Skin of body (tissue), 2 donors: ENCODE data around the gene MFRP. TPM values are rescaled to one million over a fixed set of nuclear protein-coding genes. Genes with fewer than 3 reads are reported as not detected.
A peak's percentile ranks its signal among the peaks of the same experiment; 100 is the strongest.
"Not testable (repeated sequence)": the region's sequence is repeated elsewhere in the genome, so short reads cannot be mapped to it uniquely, and the experiment has no call there.

Source experiments
- DNase-seq: peaks from one replicate; lab custom pipeline; 2025; lab: John Stamatoyannopoulos, UW
- total RNA-seq: library from RNA; depleted of rRNA; stranded (reverse); fragments of >200 nt; gene quantifications from one replicate; pipeline ENCODE4 v1.2.3, GENCODE V29; 2014

The MFRP gene
- 0.10 TPM for total RNA-seq

DNA sequence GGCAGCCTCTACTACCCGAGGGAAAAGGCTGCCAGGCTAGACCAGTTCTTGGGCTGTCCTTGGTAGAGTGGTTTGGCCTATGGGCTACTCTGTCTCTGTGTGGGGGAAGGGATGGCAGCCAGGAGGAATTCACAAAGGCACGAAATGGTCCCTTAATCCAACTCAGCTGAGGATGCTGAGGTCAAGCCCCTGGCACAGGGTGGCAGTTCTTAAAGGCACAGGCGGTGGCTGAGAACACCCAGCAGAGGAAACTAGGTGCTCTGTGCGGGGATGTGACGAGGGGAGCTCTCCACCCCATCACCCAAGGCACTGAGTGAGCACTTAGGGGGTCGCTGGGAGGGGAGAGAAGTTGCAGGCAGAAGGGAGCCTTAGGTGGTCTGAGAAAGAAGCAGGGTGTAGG, at the start of gene MFRP:
MFRP (minus strand) TSS at position 101 of the 400 bp plus-strand sequence. CDS start 192 bp downstream, outside the sequence.
- no peak for DNase-seq

DNA sequence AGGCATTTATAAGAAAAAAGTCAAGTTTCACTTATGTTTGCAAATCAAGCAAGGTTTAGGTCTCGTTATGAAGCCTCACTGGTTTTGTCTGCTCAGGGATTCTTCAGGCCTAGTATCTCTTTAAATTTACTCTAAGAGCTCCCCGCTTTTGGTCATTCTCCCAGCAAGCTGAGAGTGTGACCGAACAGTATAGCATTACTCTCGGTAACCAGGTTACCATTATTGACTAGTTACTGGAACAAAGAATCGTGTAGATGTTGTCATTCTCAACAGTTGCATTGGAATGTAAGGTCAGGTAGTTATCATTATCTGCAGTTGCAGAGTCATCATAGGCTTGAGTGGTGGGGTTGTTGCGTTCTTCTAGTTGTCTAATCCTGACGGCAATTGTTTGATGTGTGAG, 44.8 kb upstream of the MFRP start:
- no peak for DNase-seq

DNA sequence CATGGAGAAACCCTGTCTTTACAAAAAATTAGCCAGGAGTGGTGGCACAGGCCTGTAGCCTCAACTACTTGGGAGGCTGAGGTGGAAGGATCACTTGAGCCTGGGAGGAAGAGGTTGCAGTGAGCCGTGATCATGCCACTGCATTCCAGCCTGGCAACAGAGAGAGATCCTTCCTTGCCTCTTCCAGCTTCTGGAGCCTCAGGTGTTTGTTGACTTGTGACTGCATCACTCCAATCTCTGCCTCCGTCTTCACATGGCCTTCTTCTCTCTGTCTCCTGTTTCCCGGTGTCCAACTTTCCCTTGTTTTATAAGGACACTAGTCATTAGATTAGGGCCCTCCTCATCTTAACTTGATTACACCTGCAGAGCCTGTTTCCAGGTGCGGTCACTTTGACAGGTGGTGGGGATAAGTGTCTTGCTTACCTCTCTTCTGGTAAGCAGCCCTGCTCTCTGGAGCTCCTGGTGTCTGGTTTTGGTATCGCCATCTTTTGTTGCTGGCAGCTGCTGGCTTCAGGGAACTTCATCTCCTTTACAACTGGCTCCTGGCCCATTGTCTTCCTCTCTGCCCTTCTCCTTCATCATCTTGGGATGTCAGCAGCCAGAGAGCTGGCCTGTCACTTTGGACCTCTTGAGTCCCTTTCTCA, 43.2 kb upstream of the MFRP start:
- DNase-seq: no peak

DNA sequence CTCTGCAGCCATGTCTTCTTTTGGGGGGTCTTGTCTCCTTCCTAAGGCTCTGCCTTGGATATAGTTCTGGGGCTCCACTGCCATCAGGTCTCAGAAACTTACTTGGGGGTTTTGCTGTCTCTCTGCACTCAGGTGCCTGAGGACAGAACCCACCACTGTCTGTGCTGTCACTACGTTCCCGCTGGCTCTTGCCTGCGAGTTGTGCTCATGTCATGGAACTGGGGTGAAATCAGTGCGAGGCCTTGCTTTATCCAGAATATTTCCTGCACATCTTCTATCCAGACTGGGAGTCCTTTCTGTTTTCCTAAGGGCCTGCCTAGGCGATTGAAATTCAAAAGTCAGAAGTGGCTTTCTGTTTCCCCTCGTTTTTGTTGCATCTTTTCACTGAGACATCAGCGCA, 41.6 kb upstream of the MFRP start:
- no peak for DNase-seq

DNA sequence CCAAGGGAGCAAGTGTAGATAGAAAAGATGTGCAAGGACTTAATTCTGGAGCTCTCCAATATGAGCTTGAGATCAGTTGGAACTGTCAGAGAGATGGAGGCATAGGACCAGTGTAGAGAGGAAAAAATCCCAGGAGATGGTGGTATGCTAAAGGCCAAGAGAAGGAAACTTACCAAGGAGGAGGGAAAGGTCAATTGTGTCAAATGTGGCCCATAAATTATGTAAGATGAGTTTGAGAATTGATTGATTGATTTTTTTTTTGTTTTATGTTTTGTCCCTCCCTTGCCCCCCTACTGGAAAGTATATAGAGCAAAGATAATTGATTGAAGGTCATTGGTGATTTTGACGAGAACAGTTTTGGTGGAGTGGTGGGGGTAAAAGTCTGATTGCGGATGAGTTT, 37.8 kb upstream of the MFRP start:
- DNase-seq: peak; percentile 54

DNA sequence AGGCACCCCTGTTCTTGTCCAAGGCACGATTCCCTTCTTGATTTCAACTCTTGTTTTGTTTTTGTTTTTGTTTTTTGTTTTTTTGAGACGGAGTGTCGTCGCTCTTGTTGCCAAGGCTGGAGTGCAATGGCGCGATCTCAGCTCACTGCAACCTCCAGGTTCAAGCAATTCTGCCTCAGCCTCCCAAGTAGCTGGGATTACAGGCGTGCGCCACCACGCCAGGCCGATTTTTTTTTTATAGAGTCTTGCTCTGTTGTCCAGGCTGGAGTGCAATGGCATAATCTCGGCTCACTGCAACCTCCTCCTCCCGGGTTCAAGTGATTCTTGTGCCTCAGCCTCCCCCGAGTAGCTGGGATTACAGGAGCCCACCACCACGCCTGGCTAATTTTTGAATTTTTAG, 36.0 kb upstream of the MFRP start:
- DNase-seq: not testable (repeated sequence)

DNA sequence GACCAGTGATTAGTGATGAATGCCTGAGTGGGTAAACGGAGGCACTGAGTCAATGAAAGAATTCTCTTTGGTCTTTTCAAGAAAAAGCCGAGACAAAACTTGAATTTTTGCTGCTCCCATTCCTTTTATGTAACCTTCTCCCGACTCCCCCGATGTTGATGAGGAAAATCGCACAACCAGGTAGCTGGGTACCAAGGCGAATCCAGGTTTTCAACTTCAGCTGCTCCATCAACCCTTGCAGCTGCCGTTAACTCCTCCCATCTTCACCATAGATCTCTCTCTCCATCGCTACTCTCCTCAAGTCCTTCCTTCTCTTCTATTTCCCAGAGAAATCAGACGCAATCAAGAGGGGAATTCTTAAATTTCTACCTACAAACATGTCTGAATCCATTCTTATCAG, 35.6 kb upstream of the MFRP start:
- DNase-seq: no peak

DNA sequence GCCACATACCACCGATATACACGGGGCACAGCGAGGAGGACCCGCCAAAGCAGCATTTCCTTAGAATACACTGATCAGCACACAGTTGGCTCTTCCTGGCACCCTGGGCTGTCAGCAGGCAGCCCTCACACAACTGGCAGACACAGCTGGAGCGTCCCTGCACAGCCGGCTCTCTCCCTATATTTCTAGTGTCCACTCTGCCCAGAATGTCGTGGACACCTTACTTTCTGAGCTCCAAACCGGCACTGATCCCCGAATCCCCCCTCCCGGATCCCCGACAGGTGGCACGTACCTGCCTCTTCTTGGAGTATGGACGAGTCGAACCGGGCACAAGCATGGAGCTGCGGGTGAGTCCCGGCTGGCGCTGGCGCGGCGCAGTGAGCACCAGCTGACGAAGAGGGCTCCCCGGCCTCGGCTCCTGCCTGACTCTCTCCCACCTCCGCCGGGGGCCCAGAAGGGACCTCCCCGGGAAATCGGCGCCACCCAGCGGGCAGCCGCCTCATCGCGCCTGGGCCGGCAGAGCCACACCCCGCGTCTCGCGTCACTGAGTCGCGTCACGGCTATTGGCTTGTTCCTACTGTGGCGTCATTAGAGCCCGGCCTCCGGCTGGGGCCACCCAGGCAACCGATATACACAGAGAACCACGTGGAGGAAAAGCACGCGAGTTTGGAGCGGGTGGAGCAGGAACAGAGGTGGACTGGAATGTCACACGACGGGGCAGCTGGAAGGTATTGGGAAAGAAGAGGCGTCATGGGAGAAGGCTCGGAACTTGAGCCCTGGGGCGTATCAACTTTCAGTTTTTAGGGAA, 34.9 kb upstream of the MFRP start, which contains the start of gene USP2:
USP2 (minus strand) TSS at position 510 of the 808 bp plus-strand sequence. CDS start 8,210 bp downstream, outside the sequence.
- DNase-seq: peak; percentile 95

DNA sequence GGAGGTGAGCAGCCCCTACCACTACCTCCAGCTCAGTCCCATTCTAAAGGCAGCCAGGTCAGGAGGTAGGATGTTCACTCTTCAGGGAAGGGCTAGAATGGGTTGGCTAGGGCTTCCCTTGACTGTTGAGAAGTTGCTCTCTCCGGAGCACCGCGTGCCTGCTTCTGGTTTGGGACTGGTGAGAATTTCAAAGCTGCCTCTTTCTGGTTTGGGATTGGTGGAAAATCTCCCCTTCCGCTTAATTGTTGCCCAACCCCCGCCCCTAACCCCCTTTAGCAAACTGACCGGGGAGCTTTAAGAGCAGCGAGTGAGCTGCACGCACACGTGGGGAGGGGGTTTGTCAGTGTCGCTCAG, 34.3 kb upstream of the MFRP start:
- no peak for DNase-seq

DNA sequence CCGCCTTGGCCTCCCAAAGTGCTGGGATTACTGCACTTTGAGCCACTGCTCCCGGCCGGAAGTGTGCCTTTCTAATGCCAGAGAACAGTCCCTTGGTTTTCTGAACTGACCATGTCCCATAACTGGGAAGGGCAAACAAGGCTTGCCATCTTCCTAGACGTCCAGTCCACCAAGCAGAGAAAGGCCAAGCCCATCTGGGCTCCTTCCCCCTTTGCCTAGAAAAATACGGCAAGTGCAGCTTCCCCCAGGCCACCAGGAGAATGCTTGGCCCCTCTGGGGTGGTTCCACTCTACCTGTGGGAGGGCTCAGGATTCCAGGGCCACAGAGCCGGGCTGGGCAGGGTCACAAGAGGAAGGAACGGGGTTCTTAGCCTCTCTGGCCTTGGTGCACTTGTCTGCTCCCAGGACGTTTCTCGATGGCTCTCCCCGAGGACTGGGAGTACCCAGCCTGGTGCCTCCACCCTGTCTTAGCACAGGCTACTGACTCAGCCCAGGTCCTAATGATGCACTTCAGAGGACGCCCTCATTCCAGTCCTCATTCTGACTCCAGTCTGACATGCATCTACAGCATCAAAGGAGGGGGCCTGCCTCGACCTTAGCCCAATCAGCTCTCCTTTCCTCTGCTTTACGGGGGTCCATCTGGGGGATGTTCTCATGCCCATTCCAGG, 33.8 kb upstream of the MFRP start:
- DNase-seq: no peak

DNA sequence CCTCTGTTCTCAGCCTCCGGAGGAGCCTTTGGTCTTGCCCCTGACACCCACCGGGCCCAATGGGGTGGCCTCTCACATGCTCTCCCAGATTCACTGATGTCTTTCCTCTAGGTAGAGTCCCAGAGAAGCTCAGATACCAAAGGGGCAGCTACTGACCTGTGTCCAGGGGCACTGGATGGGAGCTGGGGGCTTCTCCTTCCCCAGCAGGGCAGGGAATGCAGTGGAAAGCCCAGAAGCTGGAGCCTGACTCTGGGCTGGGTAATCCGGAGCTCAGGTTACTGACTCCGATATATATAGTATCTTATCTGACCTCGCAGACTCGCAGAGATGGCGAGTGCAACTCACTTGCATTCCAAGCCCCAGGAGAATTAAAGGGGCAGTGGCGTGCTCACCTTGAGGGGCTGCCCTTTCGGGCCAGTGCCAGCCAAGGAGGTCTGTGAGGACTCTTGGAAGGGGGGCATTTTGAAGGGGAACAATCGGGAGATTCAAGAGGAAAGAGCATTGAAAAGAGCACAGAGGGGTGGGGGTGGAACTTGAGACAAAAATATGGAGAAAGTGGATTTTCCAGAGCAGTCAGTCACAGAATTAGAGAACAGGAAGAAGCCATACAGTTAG, 32.5 kb upstream of the MFRP start:
- DNase-seq: no peak

DNA sequence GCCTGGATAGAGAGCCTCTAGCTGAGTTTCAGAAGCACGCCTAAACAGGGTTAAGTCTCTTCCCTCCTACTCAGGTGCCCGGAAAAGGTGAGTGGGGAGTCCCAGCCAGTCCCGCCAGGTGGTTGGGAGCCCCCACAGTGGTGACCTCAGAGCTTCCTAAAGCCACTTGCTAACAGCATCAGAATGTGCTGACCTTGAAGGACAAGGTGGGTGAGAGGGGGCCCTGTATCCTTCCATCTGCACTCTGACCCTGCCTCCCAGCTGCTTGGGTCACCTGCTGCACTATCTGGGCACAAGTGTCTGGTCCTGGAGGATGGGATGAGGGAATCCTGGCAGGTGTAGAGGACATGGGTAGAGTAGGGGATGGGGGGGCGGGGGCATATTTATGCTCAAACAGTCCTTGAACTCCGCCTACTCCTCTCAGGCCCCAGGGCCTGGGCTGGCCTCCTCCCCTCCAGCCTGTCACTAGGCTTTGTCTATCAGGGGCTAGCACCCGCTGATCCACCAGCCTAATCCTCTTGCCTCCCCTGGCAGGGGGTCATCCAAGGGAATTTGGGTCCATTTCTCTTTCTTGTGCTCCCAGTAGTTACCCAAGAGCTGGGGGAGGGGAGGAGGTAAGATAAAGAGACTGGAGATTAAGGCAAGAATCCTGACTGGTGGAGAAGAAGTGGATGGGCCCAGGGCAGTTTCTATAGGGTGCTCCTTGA, 31.6 kb upstream of the MFRP start:
- no peak for DNase-seq

DNA sequence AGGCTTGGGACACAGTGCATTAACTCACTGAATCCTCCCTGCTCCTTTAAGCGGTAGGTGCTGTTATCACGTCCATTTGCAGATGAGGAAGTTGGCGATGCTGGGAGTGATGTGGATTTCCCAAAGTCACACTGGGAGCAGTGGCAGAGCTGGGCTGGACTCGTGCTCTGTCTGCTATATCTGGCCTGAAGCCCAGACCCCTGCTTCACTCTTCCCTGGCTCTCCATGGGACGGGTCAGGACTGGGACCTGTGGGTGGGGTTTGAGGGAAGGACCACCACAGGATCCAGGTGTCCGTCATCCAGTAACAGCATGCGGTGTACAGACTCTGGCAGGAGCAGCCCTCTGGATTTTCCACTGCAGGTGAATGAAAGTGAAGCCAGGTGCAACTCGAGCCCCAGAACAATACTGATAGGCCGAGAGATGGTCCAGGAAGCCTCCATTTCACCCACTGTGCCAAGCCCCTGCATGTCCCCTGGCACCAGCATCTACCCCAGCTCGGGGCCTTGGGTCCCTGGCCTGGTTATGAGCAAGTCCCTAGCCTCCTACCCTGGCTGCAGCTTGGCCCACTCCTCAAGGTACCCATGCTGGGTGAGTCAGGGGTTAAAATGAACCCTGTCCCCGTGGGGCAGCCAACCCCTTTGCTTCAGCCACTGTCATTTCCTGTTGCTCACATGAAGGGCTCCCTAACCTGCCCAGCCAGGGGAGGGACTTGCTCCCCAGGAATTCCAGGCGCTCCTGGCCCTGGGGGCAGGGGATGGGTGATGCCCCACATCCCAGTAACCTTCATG, 30.8 kb upstream of the MFRP start:
- no peak for DNase-seq

DNA sequence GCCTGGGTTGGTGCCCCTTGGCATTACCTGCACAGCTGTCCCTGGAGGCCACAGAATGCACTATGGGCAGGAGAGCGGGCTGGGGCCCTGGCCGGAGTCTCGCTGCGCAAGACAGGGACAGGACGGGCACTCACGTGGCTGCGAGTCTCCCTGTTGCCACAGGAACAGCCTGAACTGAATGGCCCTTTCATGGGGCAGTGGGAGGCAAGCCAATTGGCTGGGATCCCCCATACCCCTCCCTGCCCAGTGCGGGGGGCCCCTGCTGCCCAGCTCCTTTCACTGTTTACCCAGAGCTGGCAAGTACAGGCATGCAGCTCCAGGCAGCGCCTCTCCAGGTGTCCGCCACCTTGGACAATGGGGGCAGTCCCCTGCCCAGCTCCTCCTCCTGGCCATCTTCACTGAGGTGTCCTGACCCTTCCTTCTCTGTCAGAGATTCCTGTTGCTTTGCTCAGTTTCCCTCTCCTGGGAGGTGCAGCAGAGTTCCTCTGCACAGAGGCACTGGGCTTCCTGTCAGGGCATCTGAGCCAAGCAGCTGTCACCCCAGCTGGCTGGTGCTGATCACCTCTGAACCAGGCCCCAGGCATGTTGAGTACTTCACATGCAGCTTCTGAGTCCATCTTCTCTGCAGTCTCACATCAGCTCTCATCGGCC, 29.8 kb upstream of the MFRP start:
- no peak for DNase-seq

DNA sequence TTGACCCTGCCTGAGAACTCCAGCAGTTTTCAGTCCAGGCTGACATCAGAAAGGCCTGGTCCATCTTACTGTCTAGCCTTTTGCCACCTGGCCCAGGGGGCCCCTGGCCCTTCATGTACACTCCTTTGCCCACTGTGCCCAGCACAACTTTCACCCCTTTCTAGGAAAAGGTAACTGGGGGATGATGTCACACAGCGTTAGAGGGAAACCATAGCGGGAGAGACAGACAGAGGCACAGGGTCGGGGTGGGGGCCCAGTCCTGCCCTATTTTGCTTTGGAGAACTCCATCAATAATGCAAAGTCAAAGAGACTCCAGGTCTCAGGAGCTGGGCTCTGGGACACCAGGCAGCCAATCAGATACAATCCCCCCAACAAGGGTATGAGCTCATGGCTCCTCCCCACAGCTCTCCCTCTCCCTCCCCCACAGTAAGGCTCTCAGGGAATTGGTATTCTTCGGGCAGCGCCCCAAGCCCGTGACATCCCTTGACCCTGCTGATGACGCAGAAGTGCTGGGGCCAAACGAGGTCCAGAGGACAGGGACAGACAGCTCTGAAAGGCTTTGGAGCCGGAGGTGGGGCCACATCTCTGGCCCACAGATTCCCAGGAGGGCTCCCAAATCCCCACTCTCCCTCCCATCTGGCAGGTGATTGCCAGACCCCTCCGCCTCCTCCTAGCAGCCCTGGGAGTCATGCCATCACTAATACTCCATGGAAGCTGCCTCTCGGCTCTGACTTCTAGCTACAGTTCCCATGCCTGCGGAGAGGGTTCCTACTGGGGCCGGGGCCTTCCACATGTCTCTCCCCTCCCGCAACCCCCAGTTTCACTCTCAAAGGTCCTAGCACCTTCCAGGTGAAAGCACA, 29.1 kb upstream of the MFRP start:
- DNase-seq: no peak

DNA sequence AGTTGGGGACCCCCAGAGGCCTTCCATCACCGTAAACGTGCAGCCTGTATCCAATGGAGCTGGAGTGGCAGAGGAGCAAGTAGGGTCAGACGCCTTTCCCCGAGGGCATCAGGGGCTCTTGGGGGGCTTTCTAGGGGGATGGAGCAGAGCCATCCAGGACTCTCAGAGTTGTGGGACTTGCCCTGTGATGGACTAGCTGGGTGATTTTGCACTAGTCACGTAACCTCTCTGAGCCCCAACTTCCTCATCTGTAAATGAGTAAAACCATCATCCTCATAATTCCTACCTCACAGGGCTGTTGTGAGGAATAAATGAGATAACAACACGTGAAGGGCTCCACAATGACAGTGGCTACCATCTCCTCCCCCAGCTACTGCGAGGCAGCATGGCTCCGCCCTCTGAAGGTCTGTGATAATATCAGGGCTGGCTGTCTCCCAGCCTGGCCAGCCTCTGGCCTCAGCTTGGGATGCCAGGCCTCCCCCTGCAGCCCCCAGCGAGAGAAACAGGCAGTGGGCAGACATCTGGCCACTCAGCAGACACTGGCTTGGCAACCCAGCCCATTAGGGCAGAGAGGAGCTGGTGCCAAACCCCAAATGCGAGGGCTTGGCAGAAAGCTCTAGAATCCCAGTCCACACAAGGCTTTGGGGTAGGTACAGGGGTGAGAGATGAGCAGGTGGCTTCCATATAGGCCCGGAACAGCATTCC, 28.3 kb upstream of the MFRP start:
- DNase-seq: no peak

DNA sequence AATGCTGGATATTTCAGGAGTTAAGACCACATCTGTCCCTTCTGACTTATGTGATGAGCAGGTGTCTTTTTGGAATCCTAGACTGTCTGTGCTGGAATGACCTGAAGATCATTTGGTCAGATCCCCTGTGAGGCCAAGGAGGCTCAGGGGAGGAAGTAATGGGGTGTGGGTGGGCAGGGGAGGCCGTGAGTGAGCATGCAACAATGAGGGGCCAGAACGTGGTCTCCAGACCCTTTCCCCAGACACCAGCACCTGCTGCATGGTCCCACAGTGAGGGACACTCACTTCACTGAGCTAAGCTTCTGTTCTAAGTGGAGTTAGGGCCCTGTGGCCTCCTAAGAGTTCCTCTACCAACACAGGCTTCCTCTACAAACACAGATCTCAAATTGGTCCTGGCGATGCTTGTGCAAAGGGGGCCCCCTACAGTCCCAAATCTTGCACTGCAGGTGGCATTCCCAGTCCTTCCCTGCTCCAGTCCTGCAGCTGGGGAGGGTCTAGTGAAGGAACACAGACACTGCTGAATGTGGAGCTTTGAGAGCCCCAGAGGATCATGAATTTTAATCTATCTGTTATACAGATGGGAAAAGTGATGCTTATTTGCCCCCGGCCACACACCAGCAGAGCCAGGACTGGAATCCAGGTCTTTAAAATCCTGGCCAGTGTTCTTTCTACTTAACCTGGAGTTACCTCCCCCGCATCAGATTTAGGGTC, 27.6 kb upstream of the MFRP start:
- peak; percentile 46 for DNase-seq
